Suppressor macrophage treated with lipopolysaccharide for 1 hour (primary cell): ENCODE results near the gene CD300E.
"Not testable (repeated sequence)": the region's sequence is repeated elsewhere in the genome, so short reads cannot be mapped to it uniquely, and the experiment has no call there.

Source experiments
- DNase-seq, 3 donors: peaks; one replicate each; pipeline ENCODE4 v3.0.0-alpha.2; 2020 to 2022

The CD300E gene

GRCh38 chr17:74623693-74624093, at the start of gene CD300E:
Gene CD300E, minus strand, starts transcription at chr17:74623738. Its CDS starts 117 bp downstream, at chr17:74623621.
- peak; percentile 89 to 99 (median 98) for DNase-seq

GRCh38 chr17:74671031-74671771, 47.7 kb upstream of the CD300E start:
- DNase-seq, result peak; percentile 84 to 94 (median 92)

GRCh38 chr17:74670329-74670728, 46.8 kb upstream of the CD300E start:
- DNase-seq, result no peak

- DNase-seq, result no peak
Observed at GRCh38 chr17:74663561-74663960, 40.0 kb upstream of the CD300E start.

GRCh38 chr17:74659889-74660288, 36.4 kb upstream of the CD300E start:
- DNase-seq, result no peak

GRCh38 chr17:74658620-74659019, 35.1 kb upstream of the CD300E start:
- peak in 2 of 3 donors; percentile 20 to 37 for DNase-seq

- no peak for DNase-seq
Observed at GRCh38 chr17:74654742-74655141, 31.2 kb upstream of the CD300E start.

- no peak for DNase-seq
Observed at GRCh38 chr17:74652020-74652419, 28.5 kb upstream of the CD300E start.

- no peak for DNase-seq
Observed at GRCh38 chr17:74649909-74650308, 26.4 kb upstream of the CD300E start.

GRCh38 chr17:74647871-74648672, 24.5 kb upstream of the CD300E start:
- no peak for DNase-seq

GRCh38 chr17:74646231-74646630, 22.7 kb upstream of the CD300E start:
- DNase-seq, result peak; percentile 75 to 88 (median 87)

- no peak for DNase-seq
Observed at GRCh38 chr17:74645010-74645409, 21.5 kb upstream of the CD300E start.

- DNase-seq, result no peak
Observed at GRCh38 chr17:74644419-74644818, 20.9 kb upstream of the CD300E start.

- no peak for DNase-seq
Observed at GRCh38 chr17:74643826-74644225, 20.3 kb upstream of the CD300E start.

GRCh38 chr17:74642995-74643394, 19.5 kb upstream of the CD300E start:
- no peak for DNase-seq

GRCh38 chr17:74642556-74642955, 19.0 kb upstream of the CD300E start:
- no peak for DNase-seq

- no peak for DNase-seq
Observed at GRCh38 chr17:74641958-74642298, 18.4 kb upstream of the CD300E start.

- DNase-seq, result peak; percentile 67 to 95 (median 88)
Observed at GRCh38 chr17:74641224-74641957, 17.9 kb upstream of the CD300E start.

GRCh38 chr17:74639704-74640151, 16.2 kb upstream of the CD300E start:
- DNase-seq, result peak; percentile 76 to 87 (median 84)

GRCh38 chr17:74637926-74638325, 14.4 kb upstream of the CD300E start:
- DNase-seq, result no peak

GRCh38 chr17:74637265-74637664, 13.7 kb upstream of the CD300E start:
- DNase-seq, result peak; percentile 51 to 58 (median 57)

- not testable (repeated sequence) for DNase-seq
Observed at GRCh38 chr17:74636541-74637085, 13.1 kb upstream of the CD300E start.

GRCh38 chr17:74635418-74635817, 11.9 kb upstream of the CD300E start:
- peak in 1 of 3 donors; percentile 54 for DNase-seq
